GM19324 (cell line): ENCODE results near the gene NELL1.
"Not testable (repeated sequence)": the region's sequence is repeated elsewhere in the genome, so short reads cannot be mapped to it uniquely, and the experiment has no call there.

Source experiments
- ATAC-seq: cut with Tn5 transposase; IDR thresholded peaks from one replicate; pipeline ENCODE4 v1.9.1; 2021; ENCODE audit warnings: mild to moderate bottlenecking, moderate library complexity; ENCODE audit not compliant: unreplicated experiment, low FRiP score

The NELL1 gene

DNA sequence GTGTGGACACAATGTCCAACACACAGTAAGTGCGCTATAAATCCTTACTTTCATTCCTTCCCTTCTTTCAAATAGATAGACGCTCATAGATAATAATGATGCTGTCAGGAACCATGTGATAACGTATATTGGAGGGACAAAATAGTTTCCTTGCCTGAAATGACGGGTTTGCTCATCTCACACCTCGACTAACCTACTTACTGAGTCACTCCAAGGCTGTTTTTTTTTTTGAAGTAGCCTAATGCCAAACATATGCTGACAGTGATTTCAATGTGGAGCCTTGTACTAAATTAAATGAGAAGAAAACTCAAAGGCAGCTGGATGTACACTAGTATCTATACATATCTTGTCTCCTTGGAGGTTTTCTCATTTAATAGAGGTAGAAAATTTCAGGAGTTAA, 400.5 kb downstream of the NELL1 start:
- ATAC-seq, result no peak

DNA sequence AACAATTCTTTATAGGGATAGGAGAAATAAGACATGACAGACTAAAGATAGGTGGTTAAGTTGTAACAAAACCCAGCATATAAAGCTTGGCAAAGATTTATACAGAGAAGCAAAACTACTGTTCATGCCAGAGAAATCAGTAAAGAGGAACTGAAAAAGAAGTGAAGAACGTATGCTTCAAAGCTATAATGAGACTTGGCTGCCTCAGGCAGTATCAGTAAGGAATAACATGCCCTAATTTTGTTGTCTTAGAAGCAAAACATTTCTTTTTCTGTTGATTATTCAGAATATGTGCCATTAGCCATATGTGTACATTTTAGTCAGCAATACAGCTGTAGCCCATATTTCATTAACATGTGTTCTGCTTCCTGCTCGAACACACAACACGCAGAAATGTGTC, 403.2 kb downstream of the NELL1 start:
- ATAC-seq, result no peak

DNA sequence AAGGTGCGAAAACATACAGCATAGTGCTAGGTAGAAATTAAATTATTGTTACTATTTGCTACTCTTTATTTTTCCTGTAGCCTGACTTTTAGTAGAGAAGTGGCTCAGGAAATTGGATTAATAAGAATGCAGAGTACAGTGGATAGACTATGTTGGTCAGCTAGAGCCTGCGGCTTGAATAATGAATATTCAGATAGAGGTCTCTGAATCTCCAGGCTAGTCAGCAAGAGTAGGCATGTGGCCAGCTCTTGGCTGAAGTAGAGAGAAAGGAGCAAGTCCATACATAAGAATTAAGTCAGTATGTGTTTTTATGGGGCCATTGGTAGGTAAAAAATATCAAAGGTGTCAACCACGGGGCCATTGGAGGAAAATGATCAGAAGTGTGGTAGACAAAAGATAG, 413.5 kb downstream of the NELL1 start:
- no peak for ATAC-seq

GRCh38 chr11:21088930-21089329, 419.5 kb downstream of the NELL1 start:
- no peak for ATAC-seq

DNA sequence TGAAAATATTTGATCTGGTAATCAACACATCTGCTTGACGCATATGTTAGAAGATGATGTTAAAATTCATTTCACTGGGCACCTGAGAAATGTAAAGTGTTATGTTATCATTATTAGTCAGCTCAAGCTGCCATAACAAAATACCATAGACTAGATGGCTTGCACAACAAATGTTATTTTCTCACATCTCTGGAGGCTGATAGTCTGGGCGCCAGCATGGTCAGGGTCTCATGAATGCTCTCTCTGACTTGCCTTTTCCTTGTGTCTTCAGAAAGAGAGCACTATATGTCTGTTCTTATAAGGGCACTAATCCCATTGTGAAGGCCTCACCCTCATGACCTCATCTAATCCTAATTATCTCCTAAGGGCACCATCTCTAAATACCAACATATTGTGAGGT, 435.3 kb downstream of the NELL1 start:
- ATAC-seq, result no peak

GRCh38 chr11:21105196-21105917, 436.0 kb downstream of the NELL1 start:
- no peak for ATAC-seq

- no peak for ATAC-seq
Observed at GRCh38 chr11:21109341-21109740, 440.0 kb downstream of the NELL1 start.

DNA sequence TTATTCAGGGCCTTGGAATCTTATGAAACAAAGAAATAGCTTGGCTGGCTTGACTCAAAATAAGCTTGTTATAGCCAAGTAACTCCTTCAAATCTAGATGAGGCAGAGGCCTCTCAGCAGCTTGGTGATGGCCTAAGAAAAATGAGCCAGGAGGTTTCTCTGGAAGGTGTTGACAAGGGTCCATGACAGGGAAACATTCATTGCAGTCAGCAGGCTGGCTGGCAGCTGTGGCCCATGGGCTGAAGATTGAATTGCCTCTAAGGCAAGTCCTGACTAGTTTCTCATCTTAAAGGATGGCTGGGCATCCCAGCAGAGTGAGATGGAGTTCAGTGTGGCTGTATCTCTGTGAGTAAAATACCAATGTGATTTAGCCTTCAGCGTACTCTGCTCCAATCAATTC, 441.0 kb downstream of the NELL1 start:
- ATAC-seq, result no peak

DNA sequence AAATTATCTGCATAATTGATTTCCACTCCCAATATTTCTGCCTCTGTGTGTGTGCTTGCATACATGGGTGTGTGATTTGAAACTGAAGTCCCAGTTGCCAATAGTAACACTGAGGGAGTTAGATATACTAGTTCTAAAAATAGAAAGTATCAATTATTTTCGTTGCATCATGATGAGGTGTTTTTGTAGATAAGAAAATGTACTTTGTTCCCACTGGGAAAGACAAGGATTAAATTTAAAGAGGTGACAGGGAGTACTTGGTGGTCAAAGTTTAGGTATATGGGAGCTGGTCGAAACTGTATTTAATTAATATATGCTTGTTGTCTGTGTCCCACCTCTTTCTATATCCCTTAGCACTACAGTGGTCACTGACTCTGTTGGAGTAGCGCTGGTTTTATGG, 444.5 kb downstream of the NELL1 start:
- ATAC-seq, result no peak

- no peak for ATAC-seq
Observed at GRCh38 chr11:21116009-21116408, 446.6 kb downstream of the NELL1 start.

DNA sequence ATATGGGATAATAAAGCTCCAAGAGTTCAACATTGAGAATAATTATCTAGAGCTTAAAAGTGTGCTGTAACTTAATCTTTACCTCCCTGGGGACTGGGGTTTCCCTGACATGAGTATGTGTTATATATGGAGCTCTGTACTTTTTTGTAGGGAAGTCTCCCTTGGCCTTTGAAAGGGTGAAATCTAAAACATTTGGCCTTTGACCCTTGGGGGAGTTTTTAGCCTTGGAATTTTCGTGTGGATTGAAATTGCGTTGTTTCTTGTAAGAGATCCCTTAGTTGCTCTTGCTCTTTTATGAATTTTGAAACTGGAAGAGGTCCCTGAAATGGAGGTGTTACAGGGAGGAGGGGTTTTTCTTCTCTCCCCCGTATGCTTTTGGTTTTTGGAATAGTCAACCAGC, 450.0 kb downstream of the NELL1 start:
- ATAC-seq, result no peak

- ATAC-seq, result no peak
Observed at GRCh38 chr11:21121991-21122390, 452.6 kb downstream of the NELL1 start.

GRCh38 chr11:21122523-21122922, 453.1 kb downstream of the NELL1 start:
- ATAC-seq, result no peak

GRCh38 chr11:21132146-21132720, 462.8 kb downstream of the NELL1 start:
- no peak for ATAC-seq

- ATAC-seq, result no peak
Observed at GRCh38 chr11:21133244-21133643, 463.9 kb downstream of the NELL1 start.

DNA sequence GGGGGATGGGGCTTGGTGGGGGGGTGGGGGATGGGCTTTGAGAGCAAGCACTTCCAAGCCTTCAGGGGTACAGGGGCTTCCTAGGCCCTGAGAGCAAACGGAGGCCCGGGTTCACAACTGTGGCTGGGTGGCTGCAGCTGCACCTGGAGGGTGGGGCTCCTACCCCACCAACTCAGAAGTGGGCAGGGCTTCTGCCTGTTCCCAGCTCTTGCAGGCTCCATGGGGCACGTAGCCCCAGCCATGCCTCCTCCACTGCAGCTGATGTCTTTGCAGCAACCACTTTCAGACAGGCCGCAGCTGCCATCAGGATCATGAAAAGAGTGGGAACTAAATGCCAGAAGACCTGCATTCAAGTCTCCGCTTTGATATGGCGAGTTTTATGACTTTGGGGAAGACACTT, 464.3 kb downstream of the NELL1 start:
- ATAC-seq, result no peak

- no peak for ATAC-seq
Observed at GRCh38 chr11:21137803-21138202, 468.4 kb downstream of the NELL1 start.

GRCh38 chr11:21141557-21141956, 472.2 kb downstream of the NELL1 start:
- ATAC-seq, result not testable (repeated sequence)

- no peak for ATAC-seq
Observed at GRCh38 chr11:21142007-21142406, 472.6 kb downstream of the NELL1 start.

- no peak for ATAC-seq
Observed at GRCh38 chr11:21144531-21144930, 475.1 kb downstream of the NELL1 start.

DNA sequence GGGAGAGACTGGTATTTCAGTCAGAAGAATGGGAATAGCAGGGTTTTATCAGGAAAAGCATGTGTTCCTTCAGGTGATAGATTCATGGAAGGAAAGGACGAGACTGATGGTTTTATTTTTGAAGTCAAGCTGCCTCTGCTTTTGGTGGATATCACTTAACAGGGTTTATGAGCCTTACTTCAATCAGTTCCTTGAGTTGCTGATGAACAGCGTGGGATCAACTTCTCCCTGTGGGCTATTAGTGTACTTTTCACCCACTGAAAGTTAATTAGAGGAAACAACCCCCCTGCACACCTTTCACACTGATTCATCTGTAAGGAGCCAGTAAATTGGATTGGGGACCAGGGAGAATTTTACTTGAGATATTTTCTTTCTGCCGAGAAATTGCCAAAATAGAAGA, 479.0 kb downstream of the NELL1 start:
- ATAC-seq, result no peak

DNA sequence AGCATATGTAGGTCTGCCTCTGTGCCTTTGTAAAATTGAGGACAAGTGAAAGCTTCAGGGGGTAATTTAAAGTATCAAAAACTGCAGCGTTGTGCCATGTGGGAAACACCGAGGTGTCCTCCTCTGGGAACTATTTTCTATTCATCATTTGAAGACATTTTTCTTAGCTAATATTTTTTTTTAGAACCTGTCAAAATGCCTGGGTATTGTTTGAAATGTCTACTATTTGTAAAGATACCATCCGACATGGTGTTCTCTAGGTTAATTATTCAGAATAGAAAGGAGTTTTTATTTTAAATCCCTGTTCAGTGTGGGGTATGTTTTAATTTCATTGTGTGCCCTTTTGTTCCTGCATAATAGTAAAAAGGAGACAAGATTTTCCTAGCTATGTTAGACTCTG, 490.8 kb downstream of the NELL1 start:
- no peak for ATAC-seq

GRCh38 chr11:21169639-21170038, 500.3 kb downstream of the NELL1 start:
- no peak for ATAC-seq
